GM12878 (cell line): ENCODE data around the gene TUT4. TPM values are rescaled to one million over a fixed set of nuclear protein-coding genes. Genes with fewer than 3 reads are reported as not detected.

ENCODE experiments used
- ATAC-seq: fragments of 200-7000 bp; cut with Tn5 transposase; 3 replicates; pipeline ENCODE4 v1.9.1; 2020; ENCODE audit warnings: mild to moderate bottlenecking, moderate library complexity
- BruUV-seq: library from RNA; stranded (reverse); fragments of 400-500 nt; replicated peaks from 2 replicates; lab custom pipeline; 2021; lab: Mats Ljungman, UMichigan
- CTCF ChIA-PET: fragments of 300-600 bp; sonication (Branson Sonifier 250); formaldehyde crosslinking; extraction: SDS; loops from one replicate; lab custom pipeline; 2021; ENCODE audit warnings: inconsistent platforms; lab: Yijun Ruan, JAX
- POLR2A ChIA-PET: fragments of 350-600 bp; formaldehyde crosslinking; extraction: SDS; loops from one replicate; lab custom pipeline; 2021; ENCODE audit warnings: inconsistent platforms; lab: Charles Lee
- RAD21 ChIA-PET: fragments of 300-600 bp; sonication (Branson Sonifier 250); formaldehyde crosslinking; loops from one replicate; lab custom pipeline; 2023; ENCODE audit warnings: antibody characterized with exemption; ENCODE audit not compliant: unreplicated experiment; lab: Charles Lee
- SMC1A ChIA-PET: fragments of 300-600 bp; sonication (Branson Sonifier 250); formaldehyde crosslinking; loops from one replicate; lab custom pipeline; 2023; ENCODE audit not compliant: unreplicated experiment, uncharacterized antibody; lab: Charles Lee
- DNase-seq: peaks from one replicate; pipeline ENCODE4 v3.0.0-alpha.2; 2011; ENCODE audit warnings: low read depth, low spot score
- FAIRE-seq: peaks from 3 replicates; lab custom pipeline; 2011; peaks lifted over from hg19 to GRCh38; lab: Jason Lieb, UNC
- H2AFZ ChIP-seq: 2 replicates; pipeline ENCODE4 v1.6.0; 2011; ENCODE audit warnings: low read depth, low read length, control low read depth; ENCODE audit not compliant: control insufficient read depth
- H3K27ac ChIP-seq: 2 replicates; pipeline ENCODE4 v1.5.1; 2011; ENCODE audit warnings: control low read depth; ENCODE audit not compliant: control insufficient read depth, insufficient read depth
- H3K27me3 ChIP-seq, 2 experiments: replicated peaks in 1 of 2; 2 replicates each; pipeline versions ENCODE4 v1.6.0 to v1.6.1; 2011; ENCODE audit warnings: low read length in 1 of 2; ENCODE audit not compliant: control insufficient read depth in 2 of 2, insufficient read depth in 2 of 2
- H3K36me3 ChIP-seq, 2 experiments: 2 replicates each; pipeline ENCODE4 v1.5.1; 2011; ENCODE audit warnings: low read length in 1 of 2; ENCODE audit not compliant: control insufficient read depth in 2 of 2, insufficient read depth in 2 of 2
- H3K4me1 ChIP-seq: 2 replicates; pipeline ENCODE4 v1.6.1; 2011; ENCODE audit warnings: mild to moderate bottlenecking, low read length, moderate library complexity, mixed read lengths; ENCODE audit not compliant: control insufficient read depth, insufficient read depth
- H3K4me2 ChIP-seq: 2 replicates; pipeline ENCODE4 v1.6.0; 2011; ENCODE audit warnings: control low read depth; ENCODE audit not compliant: control insufficient read depth, insufficient read depth
- H3K4me3 ChIP-seq: fragments of 200-600 bp; sonication (generic); 2 replicates; pipeline ENCODE4 v1.5.1; 2016
- H3K79me2 ChIP-seq: 2 replicates; pipeline ENCODE4 v1.6.0; 2011; ENCODE audit warnings: low read length; ENCODE audit not compliant: control insufficient read depth, insufficient read depth
- H3K9ac ChIP-seq: 2 replicates; pipeline ENCODE4 v1.8.0; 2011; ENCODE audit warnings: low read length, control low read depth, mixed read lengths; ENCODE audit not compliant: control insufficient read depth, insufficient read depth
- H3K9me3 ChIP-seq: replicated peaks from 3 replicates; pipeline ENCODE4 v1.5.1; 2011; ENCODE audit warnings: mild to moderate bottlenecking, low read length; ENCODE audit not compliant: control insufficient read depth, insufficient read depth
- H4K20me1 ChIP-seq: 2 replicates; pipeline ENCODE4 v1.6.0; 2011; ENCODE audit not compliant: control insufficient read depth, insufficient read depth
- ASH2L ChIP-seq: fragments of 300-600, 200-600 bp; sonication (generic); IDR thresholded peaks from 2 replicates; pipeline ENCODE4 v1.6.1; 2017; ENCODE audit warnings: low read depth, mild to moderate bottlenecking, borderline replicate concordance
- MTA3 ChIP-seq: IDR thresholded peaks from 2 replicates; pipeline ENCODE4 v1.6.1; 2012; ENCODE audit warnings: low read length, inconsistent platforms, borderline replicate concordance
- NFYB ChIP-seq: IDR thresholded peaks from 2 replicates; pipeline ENCODE4 v1.6.1; 2011; ENCODE audit warnings: low read depth, mild to moderate bottlenecking, low read length, improper control_type of control experiment, moderate library complexity; ENCODE audit not compliant: insufficient read depth
- PAX8 ChIP-seq: fragments of 450-650 bp; IDR thresholded peaks from 2 replicates; pipeline ENCODE4 v1.6.1; 2017; ENCODE audit warnings: mild to moderate bottlenecking, moderate library complexity
- RFX5 ChIP-seq: IDR thresholded peaks from 2 replicates; pipeline ENCODE4 v1.6.1; 2011; ENCODE audit warnings: low read depth, low read length, improper control_type of control experiment
- SUZ12 ChIP-seq: fragments of 200-600 bp; sonication (generic); IDR thresholded peaks from one replicate; pipeline ENCODE4 v1.6.1; 2018; ENCODE audit warnings: antibody characterized with exemption, mild to moderate bottlenecking; ENCODE audit not compliant: unreplicated experiment
- YY1 ChIP-seq: IDR thresholded peaks from 2 replicates; pipeline ENCODE4 v1.6.1; 2011; ENCODE audit warnings: low read depth, mild to moderate bottlenecking, low read length
- ZNF274 ChIP-seq: IDR thresholded peaks from one replicate; pipeline ENCODE4 v1.8.0; 2011; ENCODE audit not compliant: insufficient read length, insufficient read depth
- WGBS: methylation state at CpG from one replicate; pipeline ENCODE4 v1.1.6; 2016; ENCODE audit warnings: low lambda C conversion rate; ENCODE audit not compliant: insufficient replicate concordance, insufficient coverage; ENCODE audit errors: missing lambda C conversion rate; 5-methylcytosine and 5-hydroxymethylcytosine counted together
- in situ Hi-C: fragments of 300-500 bp; cut with MboI; formaldehyde crosslinking; loops from 9 replicates; pipeline ENCODE4 v1.14.3; 2018; ENCODE audit warnings: mixed read lengths
- intact Hi-C: fragments of 100-400 bp; cut with micrococcal nuclease; formaldehyde crosslinking; loops from one replicate; pipeline ENCODE4 v1.14.2; 2022; ENCODE audit not compliant: unreplicated experiment
- polyA plus RNA-seq, 11 experiments: library from polyadenylated mRNA; depleted of rRNA in 4 of 11; unstranded in 6 of 11; stranded (reverse) in 5 of 11; fragments of >200 nt; fragmentation: Nextera tagmentation in 4 of 11; fragmentation: Illumina TruSeq in 1 of 11; extraction: Ambion mirVana in 4 of 11; extraction: Trizol in 1 of 11; gene quantifications; 1 replicate in 1 of 11; 2 replicates in 10 of 11; pipeline versions ENCODE4 v1.2.1 to v1.2.3, GENCODE V29; 2011 to 2016; ENCODE audit warnings: inconsistent platforms in 2 of 11, missing spikeins in 2 of 11, low read depth in 1 of 11
- total RNA-seq, 4 experiments: library from RNA; depleted of rRNA in 3 of 4; stranded (reverse); fragments of >200 nt in 3 of 4; fragmentation: Illumina TruSeq in 1 of 4; extraction: Trizol in 1 of 4; gene quantifications; 2 replicates each; pipeline versions ENCODE4 v1.2.1 to v1.2.3, GENCODE V29; 2013 to 2021
- TF ChIP-seq, protein P1 (sequence below), 3 experiments: IDR thresholded peaks in 2 of 3; conservative IDR thresholded peaks in 1 of 3; 2 replicates each; pipeline ENCODE4 v1.5.1; 2011; ENCODE audit warnings: low read depth in 3 of 3, low read length in 3 of 3, mild to moderate bottlenecking in 3 of 3, control low read depth in 2 of 3, moderate library complexity in 2 of 3, inconsistent platforms in 1 of 3, mixed read lengths in 1 of 3; ENCODE audit not compliant: control insufficient read depth in 2 of 3, insufficient read depth in 1 of 3; ENCODE audit errors: extremely low read depth in 1 of 3
- TF ChIP-seq, protein P2 (sequence below): fragments of 450-650 bp; IDR thresholded peaks from 2 replicates; pipeline ENCODE4 v1.6.1; 2016; ENCODE audit warnings: mild to moderate bottlenecking, moderate library complexity, borderline replicate concordance
- TF ChIP-seq, protein P3 (sequence below): fragments of 450-650 bp; IDR thresholded peaks from 2 replicates; pipeline ENCODE4 v1.6.1; 2016; ENCODE audit warnings: mild to moderate bottlenecking

The TUT4 gene
- total and polyA plus RNA-seq, 10 of the 15 experiments (the other 5 are each of a cell fraction or from before 2014, with no cell fraction given), result 9.4 to 40.7 (median 27.6) TPM

DNA sequence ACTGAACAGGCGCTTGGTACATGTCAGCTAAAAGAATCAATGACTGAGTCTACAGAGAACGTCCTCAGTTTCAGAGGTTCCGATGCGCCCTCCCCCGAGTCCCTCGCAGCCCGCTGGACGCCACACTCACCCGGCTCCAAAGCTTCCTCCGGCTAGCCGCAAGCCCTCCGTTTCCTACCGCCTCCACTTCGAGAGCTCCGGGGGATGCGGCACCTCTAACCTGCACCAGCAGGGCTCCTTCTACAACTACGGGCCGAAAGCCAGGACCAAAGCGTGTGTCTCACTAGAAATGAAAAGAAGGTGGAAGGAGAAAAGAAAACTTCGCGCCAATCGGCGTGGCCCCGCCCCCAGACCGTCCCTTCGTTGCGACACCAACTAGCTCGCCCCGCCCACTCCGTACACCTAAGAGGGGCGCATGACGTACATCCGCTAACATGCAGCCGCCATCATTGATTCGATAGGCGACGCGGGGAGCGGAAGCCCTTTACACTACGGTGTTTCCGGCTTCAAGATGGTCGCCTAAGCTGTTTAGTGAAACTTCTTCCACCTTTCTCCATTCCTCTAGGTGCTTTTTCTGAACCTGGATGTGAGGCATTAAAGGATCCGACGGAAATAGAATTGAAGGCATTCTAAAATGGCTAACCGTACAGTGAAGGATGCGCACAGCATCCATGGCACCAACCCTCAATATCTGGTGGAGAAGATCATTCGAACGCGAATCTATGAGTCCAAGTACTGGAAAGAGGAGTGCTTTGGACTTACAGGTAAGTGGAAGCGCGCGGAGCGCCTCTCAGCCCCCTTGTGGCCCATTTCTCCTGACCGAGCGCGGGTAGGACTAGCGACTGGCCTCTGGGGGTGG lies 148.5 kb downstream of the TUT4 start, which contains the start of the genes ORC1 and PRPF38A (continued):
- TF ChIP-seq SUZ12, result no peak

DNA sequence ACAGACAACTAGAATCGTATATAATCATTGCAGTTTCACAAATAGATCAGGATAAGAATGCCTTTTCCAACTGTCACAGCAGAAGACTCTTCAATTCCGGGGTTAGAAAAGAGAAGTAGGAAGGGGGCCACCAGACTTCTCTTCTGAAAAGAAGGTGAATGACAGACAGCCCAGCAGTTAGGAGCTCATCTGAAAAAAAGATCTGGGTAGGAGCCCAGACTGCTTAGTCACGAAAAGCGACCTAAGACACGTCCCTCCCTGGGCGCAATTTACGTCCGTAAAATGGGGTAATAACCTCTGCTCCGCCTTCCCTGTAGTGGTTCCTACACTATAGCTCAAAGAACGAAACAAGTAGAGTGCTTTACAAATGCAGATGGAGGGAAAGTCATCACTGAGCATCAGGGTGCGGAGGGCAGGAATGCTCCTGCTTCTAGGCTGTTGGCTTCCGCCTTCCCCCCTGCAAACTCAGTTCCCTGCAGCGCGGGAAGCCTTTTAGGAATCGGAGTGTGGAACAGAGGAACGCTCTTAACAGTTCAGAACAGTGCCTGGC lies 149.3 kb downstream of the TUT4 start:
- FAIRE-seq (no peak), ATAC-seq (peak; percentile 77), DNase-seq (peak; percentile 41)
- POLR2A ChIA-PET, result interaction anchor here (0.5 to 1.7 kb wide), 10 partner anchors 10 to 348 kb away, joined by 3 to 7 read pairs (median 3); partner anchors contain the start of genes BTF3L4 and ZYG11B
- intact Hi-C loops, result loop anchor here (1.0 to 5.0 kb wide), 2 partner anchors 37 to 284 kb away; partner anchors contain the start of gene CC2D1B
- CTCF ChIA-PET, result interaction anchor here (1.0 to 4.8 kb wide), 8 partner anchors 14 to 438 kb away, joined by 3 to 31 read pairs (median 6); no protein-coding TSS in a partner anchor
- Histone ChIP-seq H3K36me3 (peaks cover 6 to 22% of the 10 kb centered on the region in 2 experiments), H3K79me2 (peaks cover 51% of the 10 kb centered on the region), H3K27ac (peak overlapping the region; percentile 98), H3K9me3 (no peaks in the 10 kb centered on the region), H3K27me3 (no peaks in the 10 kb centered on the region), H3K4me2 (peak overlapping the region; percentile 89), H3K4me3 (peak overlapping the region; percentile 98), H3K4me1 (no peaks in the 10 kb centered on the region), H2AFZ (peak overlapping the region; percentile 98), H3K9ac (peak overlapping the region; percentile 99), H4K20me1 (no peaks in the 10 kb centered on the region)
- BruUV-seq, result TSS peak; percentile 60
- WGBS, result 2% methylated on average over 16 of the region's 16 CpGs
- RAD21 ChIA-PET, result interaction anchor here (1.2 to 2.7 kb wide), 9 partner anchors 38 to 524 kb away, joined by 3 to 16 read pairs (median 5); partner anchors contain the start of gene CC2D1B
- SMC1A ChIA-PET, result interaction anchor here (0.6 to 4.1 kb wide), 7 partner anchors 35 to 1546 kb away, joined by 3 to 24 read pairs (median 7); no protein-coding TSS in a partner anchor
- in situ Hi-C loops, result loop anchor here (5.0 kb wide), 1 partner anchor 284 kb away; no protein-coding TSS in a partner anchor
- TF ChIP-seq MTA3 (no peak), RFX5 (no peak), NFYB (no peak), YY1 (0 out of 2 replicates have a peak, but pooled peaks have one; percentile 4), ASH2L (0 out of 2 replicates have a peak, but pooled peaks have one; percentile 11), PAX8 (no peak), ZNF274 (no peak)
- TF ChIP-seq, protein P1, sequence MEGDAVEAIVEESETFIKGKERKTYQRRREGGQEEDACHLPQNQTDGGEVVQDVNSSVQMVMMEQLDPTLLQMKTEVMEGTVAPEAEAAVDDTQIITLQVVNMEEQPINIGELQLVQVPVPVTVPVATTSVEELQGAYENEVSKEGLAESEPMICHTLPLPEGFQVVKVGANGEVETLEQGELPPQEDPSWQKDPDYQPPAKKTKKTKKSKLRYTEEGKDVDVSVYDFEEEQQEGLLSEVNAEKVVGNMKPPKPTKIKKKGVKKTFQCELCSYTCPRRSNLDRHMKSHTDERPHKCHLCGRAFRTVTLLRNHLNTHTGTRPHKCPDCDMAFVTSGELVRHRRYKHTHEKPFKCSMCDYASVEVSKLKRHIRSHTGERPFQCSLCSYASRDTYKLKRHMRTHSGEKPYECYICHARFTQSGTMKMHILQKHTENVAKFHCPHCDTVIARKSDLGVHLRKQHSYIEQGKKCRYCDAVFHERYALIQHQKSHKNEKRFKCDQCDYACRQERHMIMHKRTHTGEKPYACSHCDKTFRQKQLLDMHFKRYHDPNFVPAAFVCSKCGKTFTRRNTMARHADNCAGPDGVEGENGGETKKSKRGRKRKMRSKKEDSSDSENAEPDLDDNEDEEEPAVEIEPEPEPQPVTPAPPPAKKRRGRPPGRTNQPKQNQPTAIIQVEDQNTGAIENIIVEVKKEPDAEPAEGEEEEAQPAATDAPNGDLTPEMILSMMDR (IDR thresholded peaks at IDR 0.05 in 2 of 3, conservative IDR thresholded peaks at IDR 0.05 in 1 of 3; ENCODE audit: control insufficient read depth in 2 of 3, extremely low read depth in 1 of 3, insufficient read depth in 1 of 3, low read depth in 3 of 3, low read length in 3 of 3), result no peak
- TF ChIP-seq, protein P2, sequence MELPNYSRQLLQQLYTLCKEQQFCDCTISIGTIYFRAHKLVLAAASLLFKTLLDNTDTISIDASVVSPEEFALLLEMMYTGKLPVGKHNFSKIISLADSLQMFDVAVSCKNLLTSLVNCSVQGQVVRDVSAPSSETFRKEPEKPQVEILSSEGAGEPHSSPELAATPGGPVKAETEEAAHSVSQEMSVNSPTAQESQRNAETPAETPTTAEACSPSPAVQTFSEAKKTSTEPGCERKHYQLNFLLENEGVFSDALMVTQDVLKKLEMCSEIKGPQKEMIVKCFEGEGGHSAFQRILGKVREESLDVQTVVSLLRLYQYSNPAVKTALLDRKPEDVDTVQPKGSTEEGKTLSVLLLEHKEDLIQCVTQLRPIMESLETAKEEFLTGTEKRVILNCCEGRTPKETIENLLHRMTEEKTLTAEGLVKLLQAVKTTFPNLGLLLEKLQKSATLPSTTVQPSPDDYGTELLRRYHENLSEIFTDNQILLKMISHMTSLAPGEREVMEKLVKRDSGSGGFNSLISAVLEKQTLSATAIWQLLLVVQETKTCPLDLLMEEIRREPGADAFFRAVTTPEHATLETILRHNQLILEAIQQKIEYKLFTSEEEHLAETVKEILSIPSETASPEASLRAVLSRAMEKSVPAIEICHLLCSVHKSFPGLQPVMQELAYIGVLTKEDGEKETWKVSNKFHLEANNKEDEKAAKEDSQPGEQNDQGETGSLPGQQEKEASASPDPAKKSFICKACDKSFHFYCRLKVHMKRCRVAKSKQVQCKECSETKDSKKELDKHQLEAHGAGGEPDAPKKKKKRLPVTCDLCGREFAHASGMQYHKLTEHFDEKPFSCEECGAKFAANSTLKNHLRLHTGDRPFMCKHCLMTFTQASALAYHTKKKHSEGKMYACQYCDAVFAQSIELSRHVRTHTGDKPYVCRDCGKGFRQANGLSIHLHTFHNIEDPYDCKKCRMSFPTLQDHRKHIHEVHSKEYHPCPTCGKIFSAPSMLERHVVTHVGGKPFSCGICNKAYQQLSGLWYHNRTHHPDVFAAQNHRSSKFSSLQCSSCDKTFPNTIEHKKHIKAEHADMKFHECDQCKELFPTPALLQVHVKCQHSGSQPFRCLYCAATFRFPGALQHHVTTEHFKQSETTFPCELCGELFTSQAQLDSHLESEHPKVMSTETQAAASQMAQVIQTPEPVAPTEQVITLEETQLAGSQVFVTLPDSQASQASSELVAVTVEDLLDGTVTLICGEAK, result no peak
- TF ChIP-seq, protein P3, sequence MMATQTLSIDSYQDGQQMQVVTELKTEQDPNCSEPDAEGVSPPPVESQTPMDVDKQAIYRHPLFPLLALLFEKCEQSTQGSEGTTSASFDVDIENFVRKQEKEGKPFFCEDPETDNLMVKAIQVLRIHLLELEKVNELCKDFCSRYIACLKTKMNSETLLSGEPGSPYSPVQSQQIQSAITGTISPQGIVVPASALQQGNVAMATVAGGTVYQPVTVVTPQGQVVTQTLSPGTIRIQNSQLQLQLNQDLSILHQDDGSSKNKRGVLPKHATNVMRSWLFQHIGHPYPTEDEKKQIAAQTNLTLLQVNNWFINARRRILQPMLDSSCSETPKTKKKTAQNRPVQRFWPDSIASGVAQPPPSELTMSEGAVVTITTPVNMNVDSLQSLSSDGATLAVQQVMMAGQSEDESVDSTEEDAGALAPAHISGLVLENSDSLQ, result peak; percentile 88
